Stimulated activated CD4-positive, alpha-beta T cell treated with anti-CD3 and anti-CD28 coated beads, Interleukin-15, amount 100 ng/mL, for 24 hours (primary cell): Measurements from ENCODE around the gene MRPS15.
A peak's percentile ranks its signal among the peaks of the same experiment; 100 is the strongest.

Experiments used
- DNase-seq: peaks from one replicate; pipeline ENCODE4 v3.0.0-alpha.2; 2020

The MRPS15 gene

GRCh38 chr1:36456391-36456928 is 7.7 kb downstream of the MRPS15 start:
- no peak for DNase-seq

GRCh38 chr1:36455386-36455785 is 8.8 kb downstream of the MRPS15 start:
- no peak for DNase-seq

GRCh38 chr1:36453600-36454388 is 10.4 kb downstream of the MRPS15 start:
- no peak for DNase-seq

GRCh38 chr1:36453051-36453450 is 11.1 kb downstream of the MRPS15 start:
- DNase-seq = no peak

- no peak for DNase-seq
These were observed 13.3 kb downstream of the MRPS15 start for GRCh38 chr1:36450919-36451305.

- DNase-seq = peak; percentile 91
These were observed 13.8 kb downstream of the MRPS15 start, which contains the start of gene OSCP1 for GRCh38 chr1:36450270-36450918. Gene OSCP1, minus strand, starts transcription at chr1:36450451. Its CDS starts 82 bp downstream, at chr1:36450369.

GRCh38 chr1:36448530-36449056 is 15.6 kb downstream of the MRPS15 start:
- DNase-seq = no peak

- no peak for DNase-seq
These were observed 16.7 kb downstream of the MRPS15 start for GRCh38 chr1:36447450-36447849.

GRCh38 chr1:36446746-36447145 is 17.4 kb downstream of the MRPS15 start:
- DNase-seq = no peak

GRCh38 chr1:36446271-36446670 is 17.9 kb downstream of the MRPS15 start:
- peak; percentile 36 for DNase-seq

GRCh38 chr1:36443297-36443696 is 20.9 kb downstream of the MRPS15 start:
- no peak for DNase-seq

- no peak for DNase-seq
These were observed 21.8 kb downstream of the MRPS15 start for GRCh38 chr1:36442337-36442736.

GRCh38 chr1:36440646-36441045 is 23.5 kb downstream of the MRPS15 start:
- no peak for DNase-seq

GRCh38 chr1:36440044-36440443 is 24.1 kb downstream of the MRPS15 start:
- no peak for DNase-seq

- DNase-seq = no peak
These were observed 25.5 kb downstream of the MRPS15 start for GRCh38 chr1:36438715-36439114.

- no peak for DNase-seq
These were observed 27.4 kb downstream of the MRPS15 start for GRCh38 chr1:36436821-36437220.

GRCh38 chr1:36433102-36433501 is 31.1 kb downstream of the MRPS15 start:
- DNase-seq = no peak

GRCh38 chr1:36432616-36433015 is 31.6 kb downstream of the MRPS15 start:
- no peak for DNase-seq

- DNase-seq = no peak
These were observed 38.4 kb downstream of the MRPS15 start for GRCh38 chr1:36425791-36426190.

- no peak for DNase-seq
These were observed 42.5 kb downstream of the MRPS15 start for GRCh38 chr1:36421649-36422048.

- peak; percentile 93 for DNase-seq
These were observed 43.3 kb downstream of the MRPS15 start for GRCh38 chr1:36420836-36421317.

GRCh38 chr1:36420409-36420808 is 43.8 kb downstream of the MRPS15 start:
- no peak for DNase-seq

- DNase-seq = no peak
These were observed 44.6 kb downstream of the MRPS15 start for GRCh38 chr1:36419569-36419968.

- DNase-seq = no peak
These were observed 45.0 kb downstream of the MRPS15 start for GRCh38 chr1:36419140-36419539.
